Astrocyte (in vitro differentiated cells and primary cell): ENCODE measurements around the gene PI16. TPM values are rescaled to one million over a fixed set of nuclear protein-coding genes. Genes with fewer than 3 reads are reported as not detected.

ENCODE experiments used
- DNase-seq: peaks from one replicate; pipeline ENCODE4 v3.0.0-alpha.2; 2010; ENCODE audit warnings: low read depth
- FAIRE-seq: peaks from 2 replicates; lab custom pipeline; 2011; peaks lifted over from hg19 to GRCh38; lab: Jason Lieb, UNC
- H2AFZ ChIP-seq: 2 replicates; pipeline ENCODE4 v1.6.0; 2012; ENCODE audit warnings: low read depth, low read length, inconsistent platforms
- H3K27ac ChIP-seq: 2 replicates; pipeline ENCODE4 v1.5.1; 2011; ENCODE audit warnings: low read depth, low read length, inconsistent platforms
- H3K27me3 ChIP-seq: 2 replicates; pipeline ENCODE4 v1.6.0; 2011; ENCODE audit warnings: low read length, inconsistent platforms; ENCODE audit not compliant: insufficient read depth
- H3K36me3 ChIP-seq: 2 replicates; pipeline ENCODE4 v1.5.1; 2011; ENCODE audit warnings: low read length, inconsistent platforms; ENCODE audit not compliant: insufficient read depth
- H3K4me1 ChIP-seq: 2 replicates; pipeline ENCODE4 v1.5.1; 2011; ENCODE audit warnings: low read length, inconsistent platforms; ENCODE audit not compliant: insufficient read depth
- H3K4me2 ChIP-seq: 2 replicates; pipeline ENCODE4 v1.6.0; 2012; ENCODE audit warnings: low read length, inconsistent platforms
- H3K4me3 ChIP-seq: 2 replicates; pipeline ENCODE4 v1.5.1; 2011; ENCODE audit warnings: low read depth, mild to moderate bottlenecking, low read length, inconsistent platforms; ENCODE audit not compliant: insufficient read depth
- H3K79me2 ChIP-seq: 2 replicates; pipeline ENCODE4 v1.6.0; 2012; ENCODE audit warnings: mild to moderate bottlenecking, low read length, inconsistent platforms; ENCODE audit not compliant: insufficient read depth
- H3K9ac ChIP-seq: 2 replicates; pipeline ENCODE4 v1.6.0; 2012; ENCODE audit warnings: mild to moderate bottlenecking, low read length, inconsistent platforms
- H3K9me3 ChIP-seq: 2 replicates; pipeline ENCODE4 v1.5.1; 2012; ENCODE audit warnings: low read depth, mild to moderate bottlenecking, low read length, inconsistent platforms; ENCODE audit not compliant: insufficient read depth
- H4K20me1 ChIP-seq: 2 replicates; pipeline ENCODE4 v1.6.0; 2012; ENCODE audit warnings: low read length, inconsistent platforms; ENCODE audit not compliant: insufficient read depth
- H3K27ac Mint-ChIP-seq: one replicate; pipeline ENCODE4 v1.8.0; 2021; ENCODE audit warnings: mild to moderate bottlenecking, mixed read lengths; ENCODE audit not compliant: unreplicated experiment
- H3K27me3 Mint-ChIP-seq: one replicate; pipeline ENCODE4 v1.8.0; 2021; ENCODE audit warnings: low read depth, mixed read lengths; ENCODE audit not compliant: unreplicated experiment
- H3K36me3 Mint-ChIP-seq: one replicate; pipeline ENCODE4 v1.8.0; 2021; ENCODE audit warnings: low read depth, mixed read lengths; ENCODE audit not compliant: unreplicated experiment
- H3K4me1 Mint-ChIP-seq: one replicate; pipeline ENCODE4 v1.8.0; 2021; ENCODE audit warnings: low read depth, mixed read lengths; ENCODE audit not compliant: unreplicated experiment
- H3K4me3 Mint-ChIP-seq: one replicate; pipeline ENCODE4 v1.8.0; 2021; ENCODE audit warnings: mild to moderate bottlenecking, moderate library complexity, mixed read lengths; ENCODE audit not compliant: unreplicated experiment
- H3K9me3 Mint-ChIP-seq: one replicate; pipeline ENCODE4 v1.8.0; 2021; ENCODE audit warnings: mild to moderate bottlenecking, mixed read lengths; ENCODE audit not compliant: unreplicated experiment
- CTCF ChIP-seq: IDR thresholded peaks from 2 replicates; pipeline ENCODE4 v1.5.1; 2011; ENCODE audit warnings: low read depth, mild to moderate bottlenecking, inconsistent platforms, low read length, moderate library complexity; ENCODE audit not compliant: insufficient read depth
- EZH2 ChIP-seq: IDR thresholded peaks from 2 replicates; pipeline ENCODE4 v1.6.1; 2012; ENCODE audit warnings: mild to moderate bottlenecking, low read length, inconsistent platforms; ENCODE audit not compliant: insufficient read depth
- total RNA-seq: library from RNA; stranded (reverse); gene quantifications from 2 replicates; pipeline ENCODE4 v1.2.1, GENCODE V29; 2021

The PI16 gene
- total RNA-seq, 1 donor from 2014 or later: not detected

- Mint-ChIP-seq H3K27me3 (peaks cover 23% of the 10 kb centered on the region), H3K9me3 (no peaks in the 10 kb centered on the region), H3K4me3 (no peak overlapping the region), H3K4me1 (peaks cover 1% of the 10 kb centered on the region), H3K27ac (no peak overlapping the region), H3K36me3 (peaks cover 1% of the 10 kb centered on the region)
- TF ChIP-seq CTCF: no peak
- TF ChIP-seq EZH2: no peak
- Histone ChIP-seq H4K20me1 (no peaks in the 10 kb centered on the region), H3K4me2 (no peak overlapping the region), H3K4me3 (no peak overlapping the region), H3K9ac (no peak overlapping the region), H3K27me3 (peaks cover 4% of the 10 kb centered on the region), H3K27ac (no peak overlapping the region), H3K79me2 (no peaks in the 10 kb centered on the region), H3K36me3 (no peaks in the 10 kb centered on the region), H3K4me1 (no peaks in the 10 kb centered on the region), H2AFZ (no peak overlapping the region), H3K9me3 (no peaks in the 10 kb centered on the region)
- no peak for FAIRE-seq
- no peak for DNase-seq
Observed at GRCh38 chr6:36999061-36999750, 44.7 kb downstream of the PI16 start.

- Histone ChIP-seq H3K27ac (no peak overlapping the region), H2AFZ (no peak overlapping the region), H3K27me3 (peaks cover 3% of the 10 kb centered on the region), H3K4me1 (no peaks in the 10 kb centered on the region), H3K9me3 (no peaks in the 10 kb centered on the region), H3K79me2 (no peaks in the 10 kb centered on the region), H3K9ac (no peak overlapping the region), H3K4me3 (no peak overlapping the region), H3K4me2 (no peak overlapping the region), H4K20me1 (no peaks in the 10 kb centered on the region), H3K36me3 (no peaks in the 10 kb centered on the region)
- DNase-seq: no peak
- TF ChIP-seq CTCF: no peak
- no peak for TF ChIP-seq EZH2
- no peak overlapping the region for H3K27ac Mint-ChIP-seq
- H3K27me3 Mint-ChIP-seq: peaks cover 23% of the 10 kb centered on the region
- H3K4me3 Mint-ChIP-seq: no peak overlapping the region
- FAIRE-seq: no peak
- peaks cover 1% of the 10 kb centered on the region for H3K36me3 Mint-ChIP-seq
- H3K9me3 Mint-ChIP-seq: no peaks in the 10 kb centered on the region
- H3K4me1 Mint-ChIP-seq: peaks cover 1% of the 10 kb centered on the region
Observed at GRCh38 chr6:36999751-37000125, 45.2 kb downstream of the PI16 start.
